Measurements from ENCODE around the gene IPO4.

The IPO4 gene

DNA sequence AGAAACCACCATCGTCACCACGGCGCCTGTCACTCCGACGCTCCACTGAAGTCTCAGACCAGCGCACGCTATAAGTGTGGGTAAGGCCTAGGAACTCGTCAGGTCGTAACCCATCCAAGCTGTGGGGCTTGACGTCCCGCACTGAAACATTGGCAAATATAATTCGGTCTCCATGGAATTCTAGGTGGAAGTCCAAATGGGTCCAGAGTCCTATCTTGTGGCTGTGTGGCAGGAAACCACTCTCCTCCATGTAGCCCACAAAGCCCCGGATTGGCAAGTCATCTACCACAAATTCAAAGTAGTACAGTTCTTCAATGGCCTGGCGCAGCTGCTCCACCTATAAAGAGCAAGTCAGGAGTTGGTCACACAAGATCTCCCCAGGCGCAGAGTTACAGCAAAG lies 4.3 kb upstream of the IPO4 start:
- DNase-seq, result no peak

DNA sequence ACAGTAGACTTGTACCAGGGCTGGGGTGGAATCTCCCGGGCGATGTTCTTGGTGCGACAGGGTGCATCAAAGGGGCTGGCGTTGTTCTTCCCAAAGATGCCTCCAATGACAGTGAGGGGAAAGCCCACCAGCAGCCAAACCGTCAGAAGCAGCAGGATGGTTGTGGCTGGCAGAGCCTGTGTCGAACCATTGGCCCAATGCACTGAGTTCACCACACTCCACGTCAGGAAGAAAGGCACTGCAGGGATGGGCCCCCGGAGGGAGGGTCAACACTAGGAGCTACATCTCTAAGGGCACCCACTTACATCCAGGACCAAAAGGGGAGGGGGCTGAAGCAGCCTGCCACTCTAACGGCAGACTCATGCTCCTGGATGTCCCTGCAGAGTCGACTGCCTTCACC lies 1.8 kb upstream of the IPO4 start:
- no peak for DNase-seq

DNA sequence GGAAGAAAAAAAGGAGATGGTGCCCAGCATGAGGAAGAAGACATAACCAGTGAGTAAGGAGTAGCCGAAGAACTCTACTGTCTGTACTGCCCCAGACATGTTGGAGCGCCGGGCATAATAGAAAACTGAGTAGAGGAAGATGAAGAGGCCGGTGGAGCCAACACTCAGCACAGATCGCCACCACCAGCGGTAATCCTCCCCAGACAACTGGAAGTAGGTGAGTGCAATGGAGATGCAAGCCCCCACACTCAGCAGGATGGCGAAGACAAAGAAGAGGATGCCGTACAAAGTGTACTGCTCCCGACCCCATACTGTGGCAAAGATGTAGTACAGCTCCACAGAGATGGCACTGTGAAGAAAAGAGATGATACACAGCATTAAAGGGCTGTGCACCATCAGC lies 844 bp upstream of the IPO4 start:
- no peak for DNase-seq

DNA sequence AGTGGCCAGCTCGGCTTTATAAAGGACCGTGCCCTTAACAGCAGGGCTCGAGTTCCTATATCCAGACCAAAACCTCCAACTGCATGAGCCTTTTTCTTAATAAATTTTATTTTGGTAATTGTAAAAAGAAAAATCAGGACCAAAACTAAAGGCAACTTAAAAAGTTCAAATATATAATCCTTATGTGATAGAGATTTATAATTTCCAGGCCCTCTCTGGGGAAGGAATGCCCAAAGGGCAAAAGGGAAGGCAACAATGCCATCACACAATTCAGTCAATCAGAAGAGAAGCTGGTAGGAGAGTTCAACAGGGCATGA lies 401 bp upstream of the IPO4 start:
- no peak for DNase-seq

DNA sequence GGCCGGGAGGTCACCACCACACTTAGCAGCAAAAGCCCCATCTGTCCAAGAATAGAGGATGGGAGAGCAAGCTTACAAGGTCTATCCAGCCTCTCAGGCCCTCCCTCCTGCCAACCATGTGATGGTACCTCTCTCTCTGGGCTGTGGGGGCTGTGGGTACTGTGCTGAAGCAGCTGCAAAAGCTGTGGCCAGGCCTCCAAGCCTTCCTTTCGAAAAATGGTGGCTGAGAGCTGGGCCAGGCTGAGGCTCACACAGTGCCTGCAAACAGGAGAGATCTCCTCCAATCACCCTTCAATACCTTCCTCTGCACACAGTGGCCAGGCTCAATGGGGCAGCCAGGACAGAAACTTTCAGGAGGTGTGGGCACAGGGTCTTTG lies 1.1 kb downstream of the IPO4 start:
- no peak for DNase-seq

DNA sequence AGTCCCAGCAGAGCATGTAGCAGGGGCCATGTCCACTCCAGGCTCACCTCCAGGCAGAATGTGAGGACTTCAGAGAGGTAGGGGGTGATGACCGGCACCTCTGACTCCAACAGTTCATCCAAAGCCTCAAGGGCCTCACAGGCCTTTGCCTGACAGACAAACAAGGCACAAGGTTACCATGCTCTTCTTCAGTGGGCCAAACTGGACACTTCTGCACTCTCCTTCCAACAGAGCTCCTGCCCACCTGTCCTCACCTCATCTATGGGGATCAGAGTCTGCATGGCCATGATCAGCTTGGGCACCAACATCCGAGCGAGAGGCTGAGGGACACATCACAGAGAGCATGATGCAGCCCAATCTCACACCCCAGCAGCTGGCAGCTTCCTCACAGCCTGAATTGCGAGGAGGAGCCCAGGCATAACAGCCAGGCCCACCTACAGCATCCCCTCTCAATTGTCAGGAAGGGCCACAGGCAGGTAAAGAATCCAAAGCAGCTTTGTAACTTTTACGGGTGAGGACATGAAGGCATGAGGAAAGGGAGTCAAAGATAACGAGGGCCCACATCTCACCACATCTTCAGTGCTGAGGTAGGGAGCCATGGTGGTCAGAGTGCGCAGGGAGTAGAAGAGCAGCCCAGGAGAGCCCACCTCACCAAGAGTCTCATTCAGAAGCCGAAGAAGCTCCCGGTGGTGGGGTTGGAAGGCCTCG lies 1.6 kb downstream of the IPO4 start:
- DNase-seq, result no peak

DNA sequence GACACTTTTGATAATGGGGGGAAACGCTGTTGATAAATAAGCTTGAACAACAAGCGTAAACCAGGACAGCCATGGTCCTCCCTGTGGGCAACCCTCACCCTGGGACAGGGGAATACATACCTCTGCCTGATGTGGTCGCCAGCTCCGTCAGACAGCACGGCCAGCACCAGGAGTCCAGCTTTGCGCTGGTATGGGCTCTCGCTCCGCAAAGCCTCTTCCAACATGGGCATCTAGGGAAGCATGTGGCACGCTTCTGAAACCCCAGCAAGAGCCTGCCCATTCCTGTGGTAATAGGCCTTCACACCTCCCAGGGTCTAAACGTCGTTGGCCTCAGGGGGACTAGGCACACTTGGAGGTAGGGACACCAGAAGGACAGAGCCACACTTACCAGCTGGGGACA lies 2.9 kb downstream of the IPO4 start:
- no peak for DNase-seq

DNA sequence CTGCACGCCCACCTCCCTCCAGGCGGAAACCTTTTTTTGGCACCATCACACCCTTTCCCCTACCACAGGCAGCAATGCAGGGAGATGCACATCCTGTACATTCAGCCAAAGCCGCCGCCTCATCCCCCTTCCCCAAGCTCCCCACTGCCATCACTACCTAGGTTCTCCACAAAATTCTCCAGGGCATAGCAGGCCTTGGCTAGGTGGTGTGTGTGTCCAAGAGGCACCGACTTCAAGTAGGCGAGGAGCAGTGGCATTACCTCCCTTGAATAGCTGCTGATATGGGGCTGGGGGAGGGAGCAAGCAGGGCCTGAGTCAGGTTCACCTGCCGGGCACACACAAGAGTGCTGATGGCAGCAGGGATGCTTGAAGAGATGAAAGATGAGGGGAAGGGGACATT lies 3.6 kb downstream of the IPO4 start:
- no peak for DNase-seq

DNA sequence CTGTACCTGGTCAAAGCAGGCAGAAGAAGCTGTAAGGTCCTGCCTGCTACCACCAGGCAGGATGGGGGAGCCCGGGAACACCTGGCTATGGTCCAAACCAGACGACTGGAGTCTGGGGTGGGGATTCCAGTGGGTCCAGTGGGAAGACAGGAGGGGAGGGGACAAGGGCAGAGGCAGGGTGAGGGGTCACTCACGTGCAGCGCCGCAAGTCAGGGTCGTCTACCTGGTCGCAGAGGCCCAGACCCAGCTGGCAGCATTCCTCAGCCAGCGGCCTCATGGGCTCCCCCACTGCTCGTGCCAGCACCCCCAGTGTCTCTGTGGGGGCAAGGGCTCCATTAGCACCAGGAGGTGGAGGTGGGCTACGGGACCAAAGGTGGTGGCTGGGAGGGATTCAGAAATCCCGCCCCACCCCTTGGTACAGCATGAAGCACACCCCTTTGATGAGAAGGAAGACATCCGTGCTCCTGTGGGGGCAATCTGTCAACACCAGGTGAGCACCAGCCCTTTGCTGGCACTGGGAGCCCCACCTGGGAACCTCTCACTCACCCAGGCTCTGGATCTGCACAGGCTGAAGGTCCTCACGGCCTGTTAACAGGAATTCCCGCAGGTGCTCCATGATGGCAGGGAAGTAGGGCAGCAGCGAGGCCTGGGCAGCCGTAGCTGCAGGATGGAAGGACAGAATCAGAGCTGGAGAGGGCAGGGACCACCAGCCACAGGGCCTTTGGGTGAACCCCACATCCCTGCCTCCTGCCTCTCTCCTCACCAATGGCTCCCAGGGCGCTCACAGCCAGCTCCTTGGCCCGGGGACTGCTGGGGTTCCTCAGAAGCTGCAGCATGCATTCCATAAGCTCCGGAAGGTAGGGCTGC lies 4.3 kb downstream of the IPO4 start:
- no peak for DNase-seq

DNA sequence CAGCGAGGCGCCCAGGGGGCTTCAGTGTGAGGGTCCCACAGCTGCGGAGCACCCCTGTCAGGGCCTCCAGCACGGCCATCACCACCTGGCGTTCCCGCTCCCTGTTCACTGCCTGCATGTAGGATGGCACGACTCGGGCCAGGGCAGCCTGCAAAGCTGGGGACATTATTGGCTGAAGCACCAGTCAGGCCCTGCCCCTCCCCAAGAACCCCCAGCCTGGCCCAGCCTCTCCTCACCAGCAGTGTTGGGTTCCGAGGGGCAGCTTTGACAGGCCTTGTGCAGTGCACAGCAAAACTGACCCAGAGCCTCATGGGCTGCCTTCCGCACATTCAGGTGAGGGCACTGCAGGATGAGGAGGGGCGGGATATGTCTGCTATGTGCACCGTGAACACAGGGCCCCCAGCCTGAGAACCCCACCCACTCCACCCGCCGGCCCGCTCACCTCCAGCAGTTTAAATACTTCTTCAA lies 5.6 kb downstream of the IPO4 start:
- DNase-seq, result no peak

DNA sequence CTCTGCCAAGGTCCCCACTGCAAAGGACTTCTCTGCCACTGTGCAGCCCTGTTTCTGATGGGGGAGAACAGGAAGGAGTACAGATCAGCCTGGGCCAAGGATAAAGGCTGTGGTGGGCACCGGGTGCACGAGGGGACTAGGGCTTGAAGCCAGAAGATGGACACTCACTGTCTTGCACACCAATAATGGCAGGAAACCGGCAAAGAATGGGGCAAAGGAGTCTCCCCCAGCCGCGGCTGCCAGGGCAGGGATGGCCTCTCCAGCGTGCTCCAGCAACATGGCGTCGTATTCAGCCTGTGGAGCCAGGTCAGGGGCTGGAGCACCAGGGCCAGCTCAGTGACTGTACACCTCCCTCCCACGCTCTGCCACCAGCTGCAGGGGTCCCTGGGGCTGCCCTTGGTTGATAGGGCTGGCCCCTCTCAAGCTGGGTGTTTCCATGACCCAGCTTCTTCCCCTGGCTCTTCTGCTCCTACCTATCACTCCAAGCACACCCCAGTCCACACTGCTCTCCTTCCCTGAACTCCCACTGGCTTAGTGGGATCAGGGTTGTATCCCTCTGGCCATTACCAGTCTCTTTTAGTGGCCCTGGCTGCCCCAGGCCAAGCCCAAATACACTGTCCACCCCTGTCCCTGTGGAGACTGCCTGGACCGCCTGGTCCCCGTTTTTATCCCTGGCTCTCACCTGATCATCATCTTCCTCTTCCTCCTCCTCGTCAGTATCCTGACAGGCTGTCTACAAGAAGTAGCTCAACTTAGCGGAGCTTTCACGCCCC lies 6.3 kb downstream of the IPO4 start:
- no peak for DNase-seq

DNA sequence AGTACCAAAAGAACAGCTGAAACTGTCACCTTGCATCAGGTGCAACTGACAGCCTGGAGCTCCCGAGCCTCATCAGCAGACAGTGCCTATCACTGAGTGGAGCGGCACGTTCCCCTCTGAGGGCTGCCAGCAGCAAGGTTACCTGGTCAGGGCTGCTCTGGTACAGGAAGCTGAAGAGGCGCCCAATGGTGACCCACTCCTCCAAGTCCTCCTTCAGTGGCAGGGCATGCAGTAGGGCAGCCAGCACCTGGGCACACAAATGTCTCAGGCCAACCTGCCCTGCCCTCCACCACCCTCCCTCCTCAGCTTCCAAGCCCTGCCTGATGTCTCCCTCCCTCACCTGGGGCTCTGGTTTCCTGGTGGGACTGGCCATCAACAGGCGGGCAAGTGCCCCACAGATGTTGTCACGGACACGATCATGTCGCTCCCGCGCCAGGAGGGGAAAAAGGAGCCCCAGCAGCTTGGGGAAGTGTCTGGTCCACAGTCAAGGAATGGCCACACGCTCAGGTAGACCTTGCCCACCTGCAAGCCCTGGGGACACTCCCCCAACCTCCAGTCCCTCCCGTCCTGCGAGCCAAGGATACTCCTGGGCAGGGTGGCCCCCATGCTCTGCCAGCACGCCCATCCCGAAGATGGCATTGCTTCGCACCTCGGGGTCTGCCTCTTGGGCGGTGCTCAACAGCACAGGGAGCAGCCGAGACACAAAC lies 7.1 kb downstream of the IPO4 start:
- DNase-seq, result no peak

DNA sequence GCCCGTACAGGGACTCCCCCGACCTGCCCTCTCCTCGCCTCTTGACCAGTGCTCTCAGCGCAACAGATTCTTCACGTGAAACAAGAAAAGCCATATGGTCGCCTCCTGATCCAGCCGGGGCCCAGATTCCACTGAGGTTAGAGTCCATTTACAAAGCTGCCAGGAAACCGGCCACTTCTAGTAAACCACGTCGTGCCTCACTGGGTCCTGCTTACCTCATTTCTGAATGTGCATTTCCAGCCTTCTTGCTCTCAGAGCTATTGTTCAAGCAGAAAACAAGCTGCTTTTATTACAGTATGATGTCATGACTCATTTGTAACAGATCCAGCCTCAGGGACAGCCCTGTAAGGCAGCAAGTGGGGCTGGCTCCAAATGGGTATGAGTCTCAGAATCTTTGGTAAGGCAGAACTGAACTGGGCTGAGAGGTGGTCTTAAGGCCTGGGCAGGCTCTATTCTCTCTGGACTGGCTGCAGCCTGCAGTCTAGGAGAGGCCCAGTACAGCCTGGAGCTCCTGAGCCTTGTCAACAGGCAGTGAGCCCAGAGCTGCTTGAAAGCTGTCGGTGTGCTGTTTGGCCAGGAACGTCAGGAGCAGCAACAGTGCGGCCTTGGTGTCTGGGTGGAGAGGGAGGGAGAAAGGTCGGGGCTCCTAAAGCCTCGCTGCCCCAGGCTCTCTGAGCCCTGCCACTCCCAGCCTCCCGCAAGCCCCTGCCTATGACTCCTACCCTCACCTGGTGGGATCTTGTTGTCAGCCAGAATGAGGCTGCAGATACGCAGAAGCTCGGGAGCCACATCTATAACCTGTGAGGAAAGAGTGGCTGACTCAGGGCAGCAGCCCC lies 8.4 kb downstream of the IPO4 start:
- DNase-seq, result no peak

DNA sequence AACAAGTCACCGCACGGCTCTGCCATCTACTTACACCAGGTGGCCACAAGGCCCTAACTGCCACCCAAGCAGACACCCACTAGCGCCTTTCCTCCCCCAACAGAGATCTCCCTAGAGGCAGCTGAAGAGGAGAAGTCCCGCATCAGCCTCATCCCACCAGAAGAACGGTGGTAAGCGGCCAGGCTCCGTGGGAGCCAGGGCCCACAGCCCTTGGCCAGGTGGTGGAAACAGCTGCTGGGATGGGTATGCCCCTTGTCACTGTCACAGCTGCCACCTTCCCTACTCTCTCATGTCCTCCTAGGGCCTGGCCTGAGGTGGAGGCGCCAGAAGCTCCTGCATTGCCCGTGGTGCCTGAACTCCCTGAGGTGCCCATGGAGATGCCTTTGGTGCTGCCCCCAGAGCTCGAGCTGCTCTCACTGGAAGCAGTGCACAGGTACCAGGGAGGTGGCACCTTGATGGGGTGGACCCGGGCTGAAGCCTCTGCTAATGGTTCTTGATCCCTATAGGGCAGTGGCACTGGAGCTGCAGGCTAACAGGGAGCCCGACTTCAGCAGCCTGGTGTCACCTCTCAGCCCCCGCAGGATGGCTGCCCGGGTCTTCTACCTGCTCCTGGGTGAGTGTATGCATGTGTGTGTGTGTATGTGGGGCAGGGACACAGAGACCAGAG lies 9.2 kb downstream of the IPO4 start:
- no peak for DNase-seq

DNA sequence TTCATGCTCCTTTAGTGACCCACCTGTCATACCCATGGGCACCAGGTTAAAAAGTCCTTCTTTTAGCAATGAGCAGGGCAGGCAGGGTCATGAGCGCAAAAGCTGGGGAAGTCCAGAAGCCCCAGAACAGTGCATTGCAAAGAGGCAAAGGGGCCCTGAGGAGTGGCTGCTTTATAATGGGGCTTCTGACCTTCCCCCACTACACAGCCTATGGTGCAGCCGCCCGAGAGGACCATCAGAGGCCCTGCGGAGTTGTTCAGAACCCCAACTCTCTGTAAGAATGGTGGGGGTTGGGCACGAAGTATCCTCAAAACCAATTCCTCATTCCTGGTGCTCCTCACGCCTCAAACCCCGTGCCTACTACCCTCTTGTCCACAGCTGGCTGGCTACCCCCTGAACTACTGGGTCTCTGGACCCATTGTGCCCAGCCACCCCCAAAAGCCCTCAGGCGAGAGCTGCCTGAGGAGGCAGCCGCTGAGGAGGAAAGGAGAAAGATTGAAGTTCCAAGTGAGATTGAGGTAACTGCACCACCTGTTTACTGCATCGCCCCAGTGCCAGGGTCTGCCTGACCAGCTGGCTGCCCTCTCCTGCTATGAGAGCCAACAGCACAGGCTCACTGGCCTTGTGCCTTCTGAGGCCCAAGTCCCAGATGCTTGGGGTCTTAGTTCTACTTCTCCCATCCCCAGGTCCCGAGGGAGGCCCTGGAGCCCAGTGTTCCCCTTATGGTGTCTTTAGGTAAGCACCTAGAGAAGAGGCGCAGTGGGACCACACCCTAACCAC lies 10.0 kb downstream of the IPO4 start:
- no peak for DNase-seq

DNA sequence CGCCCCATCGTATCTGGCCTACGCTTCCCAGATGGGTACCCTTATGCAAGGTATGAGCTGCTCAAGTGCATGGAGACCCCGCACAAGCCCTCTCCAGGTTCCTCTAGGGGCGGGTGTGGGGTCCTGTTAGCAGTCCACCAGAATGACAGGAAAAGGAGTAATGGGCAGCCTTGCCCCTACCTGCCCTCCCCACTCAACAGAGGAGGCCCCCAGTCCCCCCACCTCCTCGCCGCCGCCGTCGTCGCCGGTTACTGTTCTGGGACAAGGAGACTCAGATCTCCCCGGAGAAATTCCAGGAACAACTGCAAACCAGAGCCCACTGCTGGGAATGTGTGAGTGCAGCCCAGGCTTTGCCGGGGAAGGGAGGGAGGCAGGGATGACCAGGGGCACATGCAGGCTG lies 10.7 kb downstream of the IPO4 start:
- no peak for DNase-seq

DNA sequence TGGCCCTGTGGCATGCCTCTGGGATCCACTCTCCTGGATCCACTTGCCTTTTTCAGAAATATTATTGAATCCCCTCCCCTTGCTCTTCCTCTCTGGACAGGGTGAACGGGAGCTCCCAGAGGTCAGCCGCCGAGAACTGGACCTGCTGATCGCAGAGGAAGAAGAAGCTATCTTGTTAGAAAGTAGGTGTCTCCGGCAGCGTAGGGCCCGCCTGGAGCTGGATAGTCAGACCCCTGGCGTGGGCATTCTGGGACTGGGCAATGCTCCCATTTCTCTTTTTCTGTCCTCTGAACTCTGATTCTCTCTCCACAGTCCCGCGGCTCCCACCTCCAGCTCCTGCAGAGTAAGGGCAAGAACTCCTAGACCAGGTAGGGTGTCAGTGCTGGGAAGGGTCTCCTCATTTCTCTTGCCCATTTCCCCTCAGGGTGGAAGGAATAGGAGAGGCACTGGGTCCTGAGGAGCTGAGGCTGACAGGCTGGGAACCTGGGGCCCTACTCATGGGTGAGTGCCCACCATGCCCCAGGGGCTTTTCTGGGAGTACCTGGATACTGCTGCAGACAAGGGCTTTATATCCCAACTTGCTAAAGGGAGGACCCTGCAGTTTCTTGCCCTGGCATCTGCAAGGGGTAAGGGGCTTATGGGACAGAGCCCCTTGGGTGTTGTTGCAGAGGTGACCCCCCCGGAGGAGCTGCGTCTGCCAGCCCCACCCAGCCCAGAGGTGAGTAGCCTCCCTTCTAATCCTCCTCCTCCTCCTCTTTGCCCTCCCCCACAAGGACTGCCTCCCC lies 11.4 kb downstream of the IPO4 start:
- DNase-seq, result no peak

DNA sequence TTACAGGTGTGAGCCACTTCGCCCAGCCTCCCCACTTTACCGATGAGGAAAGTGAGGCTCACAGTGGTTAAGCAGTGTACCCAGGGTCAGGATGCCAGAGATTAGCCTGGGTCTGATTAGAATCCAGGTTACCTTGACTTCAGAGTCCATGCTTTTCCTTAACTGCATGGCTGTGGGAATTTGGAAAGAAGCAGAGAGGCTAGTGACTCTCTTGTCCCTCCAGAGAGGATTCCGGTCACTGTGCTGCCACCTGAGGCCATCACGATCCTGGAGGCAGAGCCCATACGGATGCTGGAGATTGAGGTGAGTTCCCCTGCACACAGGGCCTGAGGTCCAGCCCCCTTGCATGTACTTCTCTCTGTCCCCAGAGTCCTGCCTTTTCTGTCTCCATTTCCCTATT lies 12.0 kb downstream of the IPO4 start:
- DNase-seq, result no peak

DNA sequence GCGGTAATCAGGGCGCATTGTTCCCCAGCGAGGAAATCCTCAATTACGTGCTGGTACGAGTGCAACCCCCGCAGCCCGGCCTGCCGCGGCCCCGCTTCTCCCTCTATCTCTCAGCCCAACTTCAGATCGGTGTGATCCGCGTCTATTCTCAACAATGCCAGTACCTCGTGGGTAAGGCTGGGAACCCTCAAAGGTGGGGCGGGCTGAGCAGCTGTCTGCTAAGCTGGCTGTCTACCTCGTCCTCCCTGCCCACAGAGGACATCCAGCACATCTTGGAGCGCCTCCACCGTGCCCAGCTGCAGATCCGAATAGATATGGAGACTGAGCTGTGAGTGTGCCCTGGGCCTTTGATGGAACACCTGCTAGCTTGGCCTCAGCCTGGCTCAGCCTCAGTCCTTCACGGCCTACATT lies 15.7 kb downstream of the IPO4 start:
- DNase-seq, result no peak

DNA sequence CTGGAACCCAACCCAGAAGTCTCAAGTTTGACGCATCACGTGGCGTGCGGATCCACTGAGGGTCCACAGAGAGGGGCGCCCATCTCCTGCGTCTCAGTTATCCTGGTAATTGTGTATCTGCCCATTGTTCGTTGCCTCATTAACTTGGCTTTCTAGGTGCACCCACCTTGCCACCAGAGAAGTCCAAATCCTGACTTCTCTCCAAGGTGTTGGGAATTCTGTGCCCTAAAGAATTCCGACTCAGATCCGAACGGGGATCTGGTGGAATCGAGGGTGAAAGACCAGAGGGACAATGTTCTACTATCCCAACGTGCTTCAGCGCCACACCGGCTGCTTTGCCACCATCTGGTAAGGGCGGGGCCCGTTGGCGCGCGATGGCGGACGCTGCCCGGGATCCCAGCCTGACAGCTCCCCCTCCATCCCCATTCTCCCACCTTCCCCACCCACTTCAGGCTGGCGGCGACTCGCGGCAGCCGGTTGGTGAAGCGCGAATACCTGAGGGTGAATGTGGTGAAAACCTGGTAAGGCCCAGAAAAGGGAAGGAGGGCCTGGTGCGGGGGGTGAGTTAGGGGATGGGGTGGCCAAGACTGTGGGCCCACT lies 16.3 kb downstream of the IPO4 start:
- no peak for DNase-seq
